IPS DF 6.9 (cell line): Measurements from ENCODE around the gene ATP8B1.

Source experiments
- DNase-seq: peaks from one replicate; pipeline ENCODE4 v3.0.0-alpha.2; 2013; ENCODE audit warnings: low read depth, low spot score
- H3K27ac ChIP-seq: one replicate; pipeline ENCODE4 v1.5.1; 2013; ENCODE audit warnings: low read length, control low read depth
- H3K27me3 ChIP-seq: 2 replicates; pipeline ENCODE4 v1.6.1; 2013; ENCODE audit warnings: mild to moderate bottlenecking, low read length; ENCODE audit not compliant: control insufficient read depth, insufficient read depth
- H3K36me3 ChIP-seq: 2 replicates; pipeline ENCODE4 v1.6.1; 2013; ENCODE audit warnings: low read length; ENCODE audit not compliant: control insufficient read depth, insufficient read depth
- H3K4me1 ChIP-seq: 2 replicates; pipeline ENCODE4 v1.6.1; 2013; ENCODE audit warnings: low read length; ENCODE audit not compliant: control insufficient read depth, insufficient read depth
- H3K4me3 ChIP-seq: 2 replicates; pipeline ENCODE4 v1.5.1; 2013; ENCODE audit warnings: mild to moderate bottlenecking, low read length
- H3K9me3 ChIP-seq: 2 replicates; pipeline ENCODE4 v1.6.1; 2013; ENCODE audit warnings: low read length, inconsistent platforms; ENCODE audit not compliant: control insufficient read depth, insufficient read depth
- WGBS: extraction: QIAGEN DNeasy Blood & Tissue Kit; methylation state at CpG from one replicate; pipeline ENCODE4 v1.1.7; 2013; ENCODE audit warnings: mixed read lengths, missing lambda C conversion rate; ENCODE audit not compliant: insufficient read length, insufficient coverage; 5-methylcytosine and 5-hydroxymethylcytosine counted together

ATP8B1 gene

DNA sequence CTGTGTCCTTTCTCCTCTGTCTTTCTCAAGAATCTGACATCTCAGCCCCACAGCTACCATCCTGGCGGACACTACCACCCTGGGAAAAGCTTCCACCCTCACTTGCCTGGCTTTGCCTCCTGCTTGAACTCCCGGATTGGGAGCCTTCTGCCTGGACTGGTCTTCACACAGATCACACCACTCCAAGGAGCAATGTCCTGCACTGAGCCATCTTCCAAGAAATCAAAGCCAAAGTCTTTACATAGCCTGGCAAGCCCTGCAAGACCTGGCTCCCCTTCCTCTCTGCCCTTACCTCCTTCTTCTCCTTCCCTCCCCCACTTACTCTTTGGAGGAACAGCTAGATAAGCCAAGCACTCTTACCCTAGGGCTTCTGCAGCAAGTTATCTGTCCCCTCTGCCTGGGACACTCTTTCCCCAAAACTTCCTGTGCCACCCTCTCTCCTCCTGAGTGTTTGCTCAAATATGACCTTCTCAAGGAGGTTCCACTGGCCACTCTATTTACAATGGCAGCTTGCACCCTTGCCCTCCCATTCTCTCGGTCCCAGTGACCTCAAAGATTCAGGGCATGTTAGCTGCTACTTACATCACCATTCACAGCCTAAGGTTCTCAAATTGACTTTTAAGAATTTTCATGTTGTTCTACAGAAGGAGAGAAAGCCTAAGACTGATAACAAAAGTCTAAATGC, 9.7 kb downstream of the ATP8B1 start:
- no peaks in the 10 kb centered on the region for H3K4me1 ChIP-seq
- no peak for DNase-seq
- WGBS, result no CpG with 5 or more reads among the region's 3 CpGs

DNA sequence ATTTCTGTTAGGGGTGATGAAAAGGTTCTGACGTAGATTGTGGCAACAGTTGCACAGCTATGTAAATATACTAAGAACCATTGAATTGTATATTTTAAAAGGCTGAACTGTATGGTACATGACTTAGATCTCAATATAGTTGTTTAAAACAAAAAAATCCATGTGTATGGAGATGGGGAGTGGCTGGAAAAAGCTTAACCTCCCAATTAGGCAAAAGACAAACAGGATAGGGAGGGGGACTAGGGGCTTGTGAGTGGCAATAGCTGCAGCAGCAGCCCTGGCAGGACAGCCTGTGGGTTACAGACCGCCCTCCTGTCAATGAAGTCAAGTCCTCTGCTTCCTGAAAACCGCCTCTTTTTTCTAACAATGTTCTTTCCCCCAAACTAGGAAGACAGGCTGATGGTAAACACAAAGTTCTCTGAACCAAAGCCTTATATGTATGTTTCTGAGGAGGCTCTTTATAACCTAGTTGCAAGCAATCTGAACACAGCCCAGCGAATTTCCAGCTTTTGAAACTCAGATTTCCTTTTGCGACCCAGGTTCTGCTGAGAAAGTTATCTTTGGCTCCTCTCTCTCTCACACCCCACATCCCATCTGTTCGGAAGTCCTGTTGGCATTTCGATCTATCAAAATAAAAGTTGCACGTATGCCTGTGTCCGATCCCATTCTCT, 10.3 kb downstream of the ATP8B1 start:
- no peaks in the 10 kb centered on the region for H3K9me3 ChIP-seq
- H3K36me3 ChIP-seq, result no peaks in the 10 kb centered on the region
- H3K27ac ChIP-seq, result no peak overlapping the region
- no peak for DNase-seq
- WGBS, result no CpG with 5 or more reads among the region's 9 CpGs
- no peak overlapping the region for H3K4me3 ChIP-seq
- no peaks in the 10 kb centered on the region for H3K27me3 ChIP-seq
- H3K4me1 ChIP-seq, result no peaks in the 10 kb centered on the region

More for the DNA sequence above, 9.7 kb downstream of the ATP8B1 start:
- Histone ChIP-seq H3K27ac (no peak overlapping the region), H3K27me3 (no peaks in the 10 kb centered on the region), H3K36me3 (no peaks in the 10 kb centered on the region), H3K4me3 (no peak overlapping the region), H3K9me3 (no peaks in the 10 kb centered on the region)

DNA sequence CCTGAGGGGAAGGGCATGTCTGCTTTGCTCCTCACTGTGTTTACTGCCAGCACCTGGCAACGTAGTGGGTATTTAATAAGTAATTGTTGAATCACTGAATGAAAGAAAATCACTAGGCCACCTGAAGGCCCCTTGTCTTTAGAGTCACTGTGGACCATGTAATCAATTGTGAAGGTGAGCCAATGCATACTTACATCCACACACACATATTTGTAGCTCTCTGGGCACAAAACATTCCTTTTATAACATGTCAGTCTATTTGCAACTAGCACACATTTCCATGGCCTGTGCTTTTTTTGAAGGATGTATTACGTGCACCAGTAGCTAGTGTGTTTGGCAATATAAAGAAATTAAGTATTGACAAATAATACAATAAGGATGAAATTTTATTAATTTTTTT, 11.2 kb downstream of the ATP8B1 start:
- H3K27me3 ChIP-seq, result no peaks in the 10 kb centered on the region
- H3K4me1 ChIP-seq, result no peaks in the 10 kb centered on the region
- H3K27ac ChIP-seq, result no peak overlapping the region
- no peak overlapping the region for H3K4me3 ChIP-seq
- H3K36me3 ChIP-seq, result no peaks in the 10 kb centered on the region
- H3K9me3 ChIP-seq, result no peaks in the 10 kb centered on the region
- DNase-seq, result no peak
- WGBS, result no CpG with 5 or more reads among the region's 2 CpGs

DNA sequence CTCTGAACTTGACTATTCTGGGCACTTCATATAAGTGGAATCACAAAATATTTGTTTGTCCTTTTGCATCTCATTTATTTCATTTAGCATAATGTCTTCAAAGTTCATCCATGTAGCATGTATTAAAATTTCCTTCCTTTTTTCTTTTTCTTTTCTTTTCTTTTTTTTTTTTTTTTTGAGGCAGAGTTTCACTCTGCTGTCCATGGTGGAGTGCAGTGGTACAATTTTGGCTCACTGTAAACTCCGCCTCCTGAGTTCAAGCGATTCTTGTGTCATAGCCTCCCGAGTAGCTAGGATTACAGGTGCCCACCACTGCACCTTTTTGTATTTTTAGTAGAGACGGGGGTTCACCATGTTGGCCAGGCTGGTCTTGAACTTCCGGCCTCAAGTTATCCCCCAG, 11.9 kb downstream of the ATP8B1 start:
- no peaks in the 10 kb centered on the region for H3K27me3 ChIP-seq
- DNase-seq, result no peak
- H3K36me3 ChIP-seq, result no peaks in the 10 kb centered on the region
- H3K27ac ChIP-seq, result no peak overlapping the region
- H3K4me1 ChIP-seq, result no peaks in the 10 kb centered on the region
- WGBS, result no CpG with 5 or more reads among the region's 5 CpGs
- no peak overlapping the region for H3K4me3 ChIP-seq
- no peaks in the 10 kb centered on the region for H3K9me3 ChIP-seq

DNA sequence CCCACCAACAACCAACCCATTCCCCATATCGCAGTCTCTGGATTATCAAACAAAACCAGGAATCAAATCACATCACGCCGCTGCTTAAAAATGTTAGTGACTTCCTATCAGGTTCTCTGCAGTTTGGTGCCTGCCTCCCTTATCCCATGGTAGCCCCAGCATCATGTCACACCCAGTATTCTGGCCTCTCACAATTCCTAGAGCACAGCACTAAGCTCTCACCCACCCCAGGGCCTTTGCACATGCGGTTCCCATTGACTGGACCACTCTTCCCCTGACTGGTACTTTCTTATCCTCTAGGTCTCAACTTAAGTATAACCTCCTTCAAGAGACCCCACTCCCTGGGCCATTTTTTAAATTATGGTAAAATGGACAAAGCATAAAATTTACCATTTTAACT, 12.8 kb downstream of the ATP8B1 start:
- H3K27ac ChIP-seq, result no peak overlapping the region
- DNase-seq, result no peak
- H3K9me3 ChIP-seq, result no peaks in the 10 kb centered on the region
- no peaks in the 10 kb centered on the region for H3K36me3 ChIP-seq
- H3K4me3 ChIP-seq, result no peak overlapping the region
- no peaks in the 10 kb centered on the region for H3K4me1 ChIP-seq
- 100% methylated on average over 1 of the region's 4 CpGs for WGBS
- H3K27me3 ChIP-seq, result no peaks in the 10 kb centered on the region

DNA sequence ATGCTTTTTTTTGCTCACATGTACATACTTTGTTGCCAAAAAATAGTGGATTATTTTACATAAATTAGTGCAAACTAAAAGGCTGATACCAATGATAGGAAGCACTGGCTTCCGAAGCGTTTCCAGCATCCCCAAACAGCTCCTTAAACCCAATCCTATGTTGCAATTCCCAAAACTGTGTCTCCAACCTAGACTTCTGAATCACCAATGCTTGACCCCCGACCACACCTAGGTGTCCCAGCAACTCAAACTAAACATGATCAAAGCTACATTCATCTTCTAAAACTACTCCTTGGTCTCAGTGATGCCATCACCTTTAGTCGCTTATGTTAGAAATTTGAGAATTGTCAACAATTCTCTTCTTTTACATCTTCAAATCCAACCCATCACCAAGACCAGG, 13.4 kb downstream of the ATP8B1 start:
- no peaks in the 10 kb centered on the region for H3K4me1 ChIP-seq
- no peak overlapping the region for H3K27ac ChIP-seq
- no peaks in the 10 kb centered on the region for H3K9me3 ChIP-seq
- H3K36me3 ChIP-seq, result no peaks in the 10 kb centered on the region
- no peaks in the 10 kb centered on the region for H3K27me3 ChIP-seq
- no peak overlapping the region for H3K4me3 ChIP-seq
- no CpG with 5 or more reads among the region's 4 CpGs for WGBS
- no peak for DNase-seq

DNA sequence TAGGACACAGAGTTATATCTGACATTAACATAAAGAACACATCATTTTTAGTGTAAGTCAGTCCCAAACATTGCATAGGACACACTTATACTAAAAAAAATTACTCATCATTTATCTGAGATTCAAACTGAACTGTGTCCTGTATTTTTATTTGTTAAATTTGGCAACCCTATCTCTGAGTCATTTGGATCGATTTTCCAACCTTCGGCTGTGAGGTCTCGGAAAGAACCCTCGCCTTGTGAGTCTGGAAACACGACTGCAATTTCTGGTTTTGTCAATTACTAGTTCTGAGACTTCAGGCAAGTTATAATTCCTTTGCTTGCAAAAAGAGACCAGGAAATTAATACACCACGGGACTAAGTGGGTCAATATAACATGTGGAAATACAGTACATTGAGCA, 14.0 kb downstream of the ATP8B1 start:
- H3K4me1 ChIP-seq, result no peaks in the 10 kb centered on the region

DNA sequence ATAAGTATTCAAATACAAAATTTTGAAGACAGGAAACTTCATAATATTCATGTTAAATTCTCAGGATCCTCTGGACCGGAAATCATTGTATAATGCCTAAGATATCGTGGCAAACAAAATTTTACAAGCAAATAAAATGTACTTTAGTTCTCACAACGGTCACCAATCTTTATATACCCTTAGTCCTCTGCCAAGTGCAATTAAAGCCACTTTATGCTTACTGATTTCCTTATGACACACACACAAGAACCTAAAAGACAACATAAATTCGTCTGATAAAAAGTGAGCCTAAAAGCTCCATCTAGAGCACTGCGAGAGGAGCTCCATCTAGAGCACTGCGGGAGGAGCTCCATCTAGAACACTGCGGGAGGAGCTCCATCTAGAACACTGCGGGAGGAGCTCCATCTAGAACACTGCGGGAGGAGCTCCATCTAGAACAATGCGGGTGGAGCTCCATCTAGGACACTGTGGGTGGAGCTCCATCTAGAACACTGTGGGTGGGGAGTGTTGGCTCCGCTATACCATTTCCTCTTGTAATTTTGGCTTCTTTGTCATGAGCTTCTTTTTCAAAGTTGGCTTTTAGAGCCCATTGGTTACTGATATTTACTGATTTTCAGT, 15.9 kb downstream of the ATP8B1 start:
- Histone ChIP-seq H3K27me3 (no peaks in the 10 kb centered on the region), H3K4me1 (no peaks in the 10 kb centered on the region), H3K4me3 (no peak overlapping the region), H3K27ac (no peak overlapping the region), H3K9me3 (no peaks in the 10 kb centered on the region), H3K36me3 (no peaks in the 10 kb centered on the region)
- DNase-seq, result no peak
- WGBS, result no CpG with 5 or more reads among the region's 11 CpGs

More for the DNA sequence above, 14.0 kb downstream of the ATP8B1 start:
- Histone ChIP-seq H3K27ac (no peak overlapping the region), H3K36me3 (no peaks in the 10 kb centered on the region), H3K4me3 (no peak overlapping the region), H3K9me3 (no peaks in the 10 kb centered on the region), H3K27me3 (no peaks in the 10 kb centered on the region)
- WGBS, result no CpG with 5 or more reads among the region's 6 CpGs
- no peak for DNase-seq

DNA sequence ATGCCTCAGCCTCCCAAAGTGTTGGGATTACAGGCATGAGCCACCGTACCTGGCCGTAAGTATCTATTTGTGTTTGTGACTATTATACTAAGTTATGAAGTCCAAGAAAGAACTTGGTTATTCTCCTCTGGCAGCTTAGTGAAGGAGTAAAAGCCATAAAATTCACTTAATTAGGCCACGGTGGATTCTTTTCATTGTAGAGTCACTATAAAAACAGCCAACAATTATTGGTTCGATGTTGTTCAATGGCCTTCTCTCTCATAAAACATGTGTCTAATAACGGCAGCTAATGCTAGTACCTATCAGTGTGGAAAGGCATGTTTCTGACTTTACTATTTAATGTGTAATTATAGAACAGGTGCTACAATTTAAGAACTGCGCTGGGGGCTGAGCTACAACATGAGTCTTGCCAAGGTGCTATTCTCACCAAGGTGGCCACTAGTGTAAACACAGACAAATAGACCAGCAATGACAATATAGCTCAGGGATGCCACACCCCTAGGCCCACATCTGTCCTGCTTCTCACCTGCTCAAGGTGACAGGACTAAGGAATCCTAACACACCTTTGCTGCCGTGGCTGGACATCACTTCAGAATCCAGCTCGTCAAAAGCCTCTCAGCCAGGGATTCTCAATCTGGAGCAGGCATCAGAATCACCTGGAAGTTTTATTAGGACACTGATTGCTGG, 17.2 kb downstream of the ATP8B1 start:
- no CpG with 5 or more reads among the region's 8 CpGs for WGBS
- Histone ChIP-seq H3K27me3 (no peaks in the 10 kb centered on the region), H3K9me3 (no peaks in the 10 kb centered on the region), H3K4me1 (no peaks in the 10 kb centered on the region), H3K4me3 (no peak overlapping the region), H3K27ac (no peak overlapping the region), H3K36me3 (no peaks in the 10 kb centered on the region)
- DNase-seq, result no peak

DNA sequence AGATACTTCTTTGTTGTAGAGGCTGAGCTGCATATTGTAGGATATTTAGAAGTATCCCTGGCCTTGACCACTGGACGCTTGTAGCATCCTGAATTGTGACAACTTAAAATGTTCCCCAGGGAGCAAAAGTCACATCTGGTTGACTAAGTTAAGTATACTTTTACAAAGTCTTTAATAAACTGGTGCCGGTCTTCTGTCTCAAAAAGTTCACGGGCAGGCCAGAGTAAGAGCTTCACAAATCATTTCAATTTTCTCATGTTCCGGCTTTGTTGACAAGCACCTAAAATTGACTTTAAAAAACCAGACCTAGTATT, 18.4 kb downstream of the ATP8B1 start:
- Histone ChIP-seq H3K4me3 (no peak overlapping the region), H3K27ac (no peak overlapping the region), H3K4me1 (no peaks in the 10 kb centered on the region), H3K36me3 (no peaks in the 10 kb centered on the region), H3K27me3 (no peaks in the 10 kb centered on the region), H3K9me3 (no peaks in the 10 kb centered on the region)
- WGBS, result no CpG with 5 or more reads among the region's 4 CpGs
- no peak for DNase-seq
